NK-92 treated with Interleukin-12 subunit alpha and Interleukin-12 subunit beta, amount 100 ng/mL, for 24 hours (cell line): ENCODE results near the gene PAX5.
A peak's percentile ranks its signal among the peaks of the same experiment; 100 is the strongest.
"Not testable (repeated sequence)": the region's sequence is repeated elsewhere in the genome, so short reads cannot be mapped to it uniquely, and the experiment has no call there.

Source experiments
- DNase-seq: peaks from one replicate; lab custom pipeline; 2025; lab: John Stamatoyannopoulos, UW

PAX5 gene

DNA sequence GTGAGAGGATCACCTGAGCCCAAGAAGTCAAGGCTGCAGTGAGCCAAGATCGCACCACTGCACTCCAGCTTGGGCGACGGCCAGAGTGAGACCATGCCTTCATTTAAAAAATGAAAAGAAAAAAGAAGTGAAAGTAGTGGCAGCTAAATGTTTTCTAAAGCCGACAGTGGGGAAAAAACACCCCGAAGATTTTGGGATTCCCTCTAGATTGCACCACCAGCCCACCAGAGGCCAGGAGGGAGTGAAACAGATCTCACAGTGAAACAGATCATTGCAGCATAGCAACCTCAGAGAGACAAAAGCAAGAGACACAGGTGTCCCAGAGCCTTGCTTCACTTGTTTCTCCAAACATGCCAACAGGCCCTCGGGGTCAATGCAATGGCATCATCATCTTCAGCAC, 156.8 kb downstream of the PAX5 start:
- DNase-seq = no peak

DNA sequence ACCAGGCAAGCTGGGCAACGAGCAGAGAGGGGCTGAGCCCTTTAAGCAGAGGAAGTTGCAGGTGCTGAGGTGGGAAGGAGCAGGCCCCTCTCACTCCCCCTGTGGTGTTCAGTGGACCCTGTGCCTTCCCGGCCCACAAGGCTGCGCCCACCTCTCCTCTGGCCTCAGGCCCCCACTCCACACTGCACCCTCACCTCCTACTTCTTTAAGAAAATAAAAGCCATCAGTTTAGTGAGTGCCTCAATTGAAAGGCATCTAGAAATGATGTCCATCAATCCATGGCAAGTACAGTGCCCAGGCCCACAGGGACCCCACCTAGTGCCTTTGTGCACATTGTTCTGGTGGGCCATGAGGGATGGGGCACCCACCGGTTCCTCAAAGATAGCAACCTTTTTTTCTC, 158.0 kb downstream of the PAX5 start:
- DNase-seq = no peak

DNA sequence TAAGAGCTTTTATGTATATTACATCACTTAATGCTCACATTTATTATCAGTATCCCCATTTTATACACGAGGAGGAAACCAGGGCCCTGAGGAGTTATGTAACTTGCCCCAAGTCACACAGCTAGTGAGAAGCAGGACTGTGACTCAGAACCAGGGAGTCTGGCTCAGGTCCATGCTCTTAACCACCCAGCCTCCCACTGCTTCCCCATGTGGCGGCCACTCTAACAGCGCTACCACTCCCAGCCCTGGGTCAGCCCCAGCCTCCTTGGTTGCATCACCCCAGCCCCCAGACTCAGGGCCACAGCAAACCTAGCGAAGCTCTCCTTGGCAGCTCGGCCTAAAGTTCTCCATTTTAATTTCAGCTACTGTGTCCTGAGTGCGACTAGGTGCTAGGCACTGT, 159.1 kb downstream of the PAX5 start:
- no peak for DNase-seq

DNA sequence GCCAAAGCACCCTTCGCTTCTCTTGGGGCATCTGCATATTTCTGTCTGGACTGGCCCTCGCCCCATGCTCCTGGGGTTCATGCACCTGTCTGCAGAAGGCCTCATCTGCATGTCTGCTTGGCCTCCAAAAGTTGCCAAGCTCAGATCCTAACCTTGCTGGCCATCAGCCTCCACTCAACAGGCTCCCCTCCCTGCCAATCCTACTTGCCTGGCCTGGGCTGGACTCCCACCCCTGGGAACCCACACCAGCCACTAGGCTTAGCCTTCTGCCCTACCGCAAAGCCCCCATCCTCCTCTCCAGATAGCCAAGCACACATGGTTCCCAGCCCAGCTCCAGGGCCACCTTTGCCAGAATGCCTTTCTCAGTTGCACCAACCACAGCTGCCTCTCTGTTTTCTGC, 159.8 kb downstream of the PAX5 start:
- no peak for DNase-seq

DNA sequence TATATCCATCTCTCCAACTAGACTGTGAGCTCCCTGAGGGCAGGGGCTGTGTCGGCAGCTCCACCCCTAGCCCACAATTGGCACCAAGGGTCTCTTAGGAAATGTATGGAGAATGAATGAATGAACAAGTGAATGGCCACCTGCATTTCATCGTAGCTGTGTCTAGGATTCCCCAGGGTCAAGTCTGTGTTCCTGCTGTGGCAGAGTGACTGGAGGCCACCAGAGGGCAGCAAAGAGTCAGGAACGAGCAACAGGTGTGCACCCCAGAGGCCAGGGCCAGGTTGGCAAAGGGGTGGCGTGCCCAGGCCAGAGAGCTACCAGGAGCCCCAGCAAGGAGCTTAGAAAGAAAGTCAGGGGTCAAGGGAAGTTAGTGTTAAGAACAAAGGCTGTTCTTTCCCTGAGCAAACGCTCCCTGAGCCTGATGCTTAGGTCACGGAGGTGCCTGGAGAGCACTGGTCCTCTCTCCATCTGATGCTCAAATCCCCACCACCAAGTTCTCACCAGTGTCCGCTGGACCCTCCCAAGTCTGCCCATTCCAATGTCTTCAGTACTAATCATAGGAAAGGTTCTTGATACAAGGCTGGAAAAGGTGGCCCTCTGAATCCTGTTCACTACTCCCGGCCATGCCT, 160.7 kb downstream of the PAX5 start:
- DNase-seq = peak; percentile 36

DNA sequence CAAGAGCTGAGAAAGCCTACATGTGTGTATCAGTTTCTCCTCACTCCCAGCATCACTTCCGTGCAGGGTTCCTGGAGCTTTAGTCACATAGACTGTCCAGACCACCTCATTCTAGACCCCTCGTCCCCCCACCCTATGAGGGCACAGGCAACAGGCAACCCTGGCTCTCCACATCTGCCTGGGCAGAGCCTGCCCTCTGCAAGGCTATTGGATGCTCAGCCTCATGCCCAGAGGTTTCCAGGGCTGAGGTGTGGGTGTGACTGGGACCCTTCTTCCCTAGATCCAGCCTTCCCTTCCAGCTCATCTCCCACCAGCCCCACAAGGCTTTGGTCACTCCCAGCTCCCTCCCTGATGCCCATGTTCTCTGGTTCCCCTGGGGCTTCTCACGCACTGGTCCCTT, 161.4 kb downstream of the PAX5 start:
- DNase-seq = no peak

DNA sequence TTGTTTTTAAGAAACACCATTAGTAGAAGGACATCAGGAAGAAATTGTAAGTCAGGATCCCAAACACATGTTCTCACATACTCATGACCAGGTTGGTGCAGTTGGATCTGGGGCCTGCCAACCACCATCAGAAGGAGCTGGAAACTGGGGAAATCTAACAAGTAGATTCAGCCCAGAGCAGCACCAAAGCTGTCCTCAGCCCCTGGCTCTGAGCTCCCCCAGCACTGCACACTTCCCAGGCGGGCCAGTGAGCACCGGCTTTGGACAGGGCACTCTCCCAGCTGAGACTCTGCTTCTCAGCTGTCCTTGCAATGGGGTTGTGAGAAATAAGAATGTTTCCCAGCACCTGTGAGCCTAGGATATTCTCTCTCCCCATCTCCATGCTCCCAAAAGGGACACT, 162.5 kb downstream of the PAX5 start:
- DNase-seq = no peak

DNA sequence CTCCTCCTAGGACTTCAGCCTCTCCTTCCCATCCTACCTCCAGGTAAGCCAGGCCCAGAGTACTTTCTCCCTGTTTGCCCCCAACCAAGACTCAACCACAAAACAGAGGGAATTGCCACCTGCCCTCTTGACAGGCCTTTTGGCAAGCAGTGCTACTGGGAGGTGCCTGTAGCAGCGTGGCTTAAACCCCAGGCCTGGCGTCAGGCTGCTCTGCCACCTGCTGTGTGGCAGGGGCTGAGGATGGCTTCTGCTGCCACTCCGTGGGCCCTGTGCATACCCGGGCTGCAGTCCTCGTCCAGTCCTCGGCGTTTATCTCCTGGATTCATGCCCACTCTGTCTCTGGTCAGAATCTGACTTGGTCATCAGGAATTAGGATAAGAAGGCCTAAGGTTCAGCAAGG, 163.1 kb downstream of the PAX5 start:
- DNase-seq = no peak

DNA sequence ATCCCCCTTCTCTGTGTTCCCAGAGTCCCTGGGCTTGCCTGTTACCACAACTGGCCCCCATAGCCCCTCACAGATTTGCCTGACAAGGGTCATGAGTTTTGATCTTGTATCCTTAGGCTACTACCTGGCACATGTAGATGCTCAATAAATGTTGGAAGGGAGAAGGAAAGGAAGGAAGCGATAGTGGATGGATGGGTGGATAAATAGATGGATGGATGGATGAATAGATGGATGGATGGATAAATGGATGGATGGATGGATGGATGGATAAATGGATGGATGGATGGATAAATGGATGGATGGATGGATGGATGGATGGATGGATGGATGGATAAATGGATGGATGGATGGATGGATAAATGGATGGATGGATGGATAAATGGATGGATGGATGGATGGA, 164.5 kb downstream of the PAX5 start:
- not testable (repeated sequence) for DNase-seq

DNA sequence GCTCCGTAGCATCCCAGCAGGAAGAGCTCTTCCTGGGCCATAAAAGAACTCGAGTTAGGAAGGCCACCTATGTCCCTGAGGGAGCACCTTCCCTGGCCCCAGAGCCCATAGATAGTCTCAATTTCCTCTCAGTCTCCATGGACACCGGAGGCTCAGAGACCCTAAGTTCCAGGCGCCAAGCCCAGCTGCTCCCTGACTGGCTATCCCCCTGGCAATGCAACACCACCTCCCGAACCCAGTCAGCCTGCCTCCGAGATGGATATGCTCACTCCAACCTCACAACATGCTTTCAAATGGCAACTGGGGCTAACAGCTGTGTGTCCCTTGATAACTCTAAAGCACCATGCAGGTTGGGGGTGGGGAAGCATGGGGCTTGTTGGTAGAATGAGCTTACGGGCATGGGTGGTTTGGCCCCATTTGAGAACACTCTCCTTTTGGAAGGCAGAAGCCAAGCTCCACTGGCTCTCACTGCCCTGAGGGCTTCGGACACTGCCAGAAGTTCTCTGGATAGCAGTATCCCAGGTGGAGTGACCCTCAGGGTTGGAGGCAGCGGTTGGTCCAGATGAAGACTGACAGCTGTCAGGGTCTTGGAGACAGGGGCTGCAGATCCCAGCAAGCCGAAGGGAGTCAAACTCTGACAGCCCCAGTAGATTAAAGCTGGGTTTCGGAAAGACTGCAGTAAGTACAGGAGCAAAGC, 165.3 kb downstream of the PAX5 start:
- no peak for DNase-seq

DNA sequence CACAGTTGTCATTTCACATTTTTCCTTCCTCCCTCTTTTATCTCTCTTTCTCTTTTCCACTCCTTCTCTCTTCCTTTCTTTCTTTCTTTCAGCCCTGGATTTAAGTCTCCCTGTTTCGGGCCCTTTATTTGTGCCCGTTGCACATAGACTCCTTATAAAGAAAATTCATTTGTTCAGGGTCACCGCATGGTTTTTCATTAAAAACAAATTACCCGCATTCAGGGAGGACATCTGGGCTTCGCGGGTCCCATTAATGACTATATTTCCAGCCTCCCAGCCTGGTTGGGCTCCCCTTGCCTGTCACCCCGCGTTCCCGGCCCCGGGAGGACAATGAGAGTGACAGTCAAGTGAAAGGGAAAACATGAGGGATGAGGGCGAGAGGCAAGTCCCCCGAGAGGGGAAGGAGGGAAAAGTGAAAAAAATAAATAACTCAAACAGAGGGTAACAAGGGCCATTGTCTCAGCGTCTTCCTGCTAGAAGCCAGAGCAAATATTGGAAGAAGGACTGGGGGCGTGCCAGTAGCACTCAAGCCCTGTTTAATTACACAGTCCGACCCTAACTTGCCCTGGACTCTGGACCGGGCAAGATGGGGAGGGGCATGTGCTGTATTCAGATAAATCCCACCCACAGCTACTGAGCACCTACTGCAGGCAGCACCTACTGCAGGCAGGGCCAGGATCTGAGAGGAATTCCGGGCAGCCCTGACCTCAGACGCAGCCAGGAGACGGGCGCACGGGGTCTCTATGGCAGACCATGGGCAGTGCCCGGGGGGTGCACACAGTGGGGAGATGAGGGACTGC, 166.2 kb downstream of the PAX5 start:
- no peak for DNase-seq

DNA sequence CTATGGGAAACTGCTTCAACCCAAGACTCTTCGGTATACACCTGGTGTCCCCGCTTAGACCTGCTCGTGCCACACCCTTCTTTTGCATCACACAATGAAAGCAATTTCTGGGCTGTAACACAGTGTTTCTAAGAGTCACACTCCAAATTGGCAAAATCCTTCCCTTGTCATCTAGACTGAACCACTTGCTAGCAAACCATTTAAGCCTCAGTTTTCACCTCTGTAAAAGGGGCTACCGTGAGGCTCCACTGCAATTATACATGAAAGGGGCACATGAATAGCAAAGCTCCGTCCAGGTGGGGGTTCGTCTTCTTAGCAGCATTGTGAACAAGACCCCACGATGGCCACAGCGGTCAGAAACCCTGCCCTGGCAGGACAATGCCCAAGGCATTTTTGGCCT, 166.8 kb downstream of the PAX5 start:
- DNase-seq = no peak

DNA sequence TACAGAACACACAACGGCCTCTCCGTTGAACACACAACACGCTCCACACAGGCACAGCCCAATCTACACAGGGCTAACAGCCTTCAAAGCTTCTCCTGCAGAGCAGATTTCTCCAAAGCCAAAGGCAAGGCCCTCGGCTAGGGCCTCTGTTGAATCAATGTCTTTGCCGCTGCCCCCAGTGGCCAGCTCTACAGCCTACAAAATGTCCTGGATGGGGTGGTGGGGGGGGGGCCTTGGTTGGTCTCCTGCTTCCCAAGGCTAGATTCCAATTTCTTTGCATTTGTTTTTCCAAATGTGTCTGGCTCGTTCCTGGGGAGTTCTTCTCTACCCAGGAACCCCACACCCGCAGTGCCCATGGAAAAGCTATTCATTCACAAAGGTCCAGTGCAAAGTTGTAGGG, 167.2 kb downstream of the PAX5 start:
- DNase-seq = no peak

DNA sequence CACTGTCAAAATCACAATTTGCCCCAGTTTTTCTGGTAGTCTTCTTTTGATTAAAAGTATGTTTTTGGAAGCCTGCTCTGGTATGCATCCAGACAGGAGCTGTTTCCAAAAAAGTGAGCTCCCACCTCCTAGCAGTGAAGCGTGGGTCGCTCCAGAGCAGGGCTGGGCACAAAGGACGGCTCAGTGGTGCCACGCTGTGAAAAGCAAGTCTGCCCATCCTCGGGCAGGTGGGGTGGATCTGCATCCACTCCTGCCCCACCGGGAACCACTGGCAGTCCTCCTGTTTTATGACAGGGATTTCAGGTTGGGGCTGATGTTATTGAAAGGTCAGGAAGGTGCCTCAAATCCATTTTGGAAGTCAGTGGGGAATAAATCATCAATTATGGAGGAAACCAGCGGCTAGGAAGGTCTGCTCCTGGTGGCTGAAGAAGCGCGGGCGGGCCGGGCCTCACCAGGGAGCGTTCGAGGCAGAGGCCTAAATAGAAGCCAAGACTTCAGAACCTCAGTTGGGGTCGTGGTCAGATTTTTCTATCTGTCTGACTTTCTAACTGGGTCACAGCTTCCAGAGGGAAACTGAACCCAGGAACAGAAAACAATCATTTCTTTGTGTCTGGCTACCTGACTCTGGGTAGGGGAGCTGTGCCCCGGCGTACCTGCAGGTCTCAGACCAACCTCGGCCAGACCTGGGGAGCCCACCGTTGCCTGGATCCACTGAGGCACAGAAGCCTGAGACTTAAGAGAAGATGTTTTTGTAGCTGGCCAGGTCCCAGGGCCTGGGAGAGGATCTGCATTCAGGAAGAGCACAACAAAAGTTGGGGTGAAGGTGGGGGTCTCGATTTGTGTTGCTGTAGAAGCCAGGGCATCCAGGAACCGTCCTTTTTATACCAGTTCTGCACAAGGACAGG, 168.1 kb downstream of the PAX5 start:
- no peak for DNase-seq

DNA sequence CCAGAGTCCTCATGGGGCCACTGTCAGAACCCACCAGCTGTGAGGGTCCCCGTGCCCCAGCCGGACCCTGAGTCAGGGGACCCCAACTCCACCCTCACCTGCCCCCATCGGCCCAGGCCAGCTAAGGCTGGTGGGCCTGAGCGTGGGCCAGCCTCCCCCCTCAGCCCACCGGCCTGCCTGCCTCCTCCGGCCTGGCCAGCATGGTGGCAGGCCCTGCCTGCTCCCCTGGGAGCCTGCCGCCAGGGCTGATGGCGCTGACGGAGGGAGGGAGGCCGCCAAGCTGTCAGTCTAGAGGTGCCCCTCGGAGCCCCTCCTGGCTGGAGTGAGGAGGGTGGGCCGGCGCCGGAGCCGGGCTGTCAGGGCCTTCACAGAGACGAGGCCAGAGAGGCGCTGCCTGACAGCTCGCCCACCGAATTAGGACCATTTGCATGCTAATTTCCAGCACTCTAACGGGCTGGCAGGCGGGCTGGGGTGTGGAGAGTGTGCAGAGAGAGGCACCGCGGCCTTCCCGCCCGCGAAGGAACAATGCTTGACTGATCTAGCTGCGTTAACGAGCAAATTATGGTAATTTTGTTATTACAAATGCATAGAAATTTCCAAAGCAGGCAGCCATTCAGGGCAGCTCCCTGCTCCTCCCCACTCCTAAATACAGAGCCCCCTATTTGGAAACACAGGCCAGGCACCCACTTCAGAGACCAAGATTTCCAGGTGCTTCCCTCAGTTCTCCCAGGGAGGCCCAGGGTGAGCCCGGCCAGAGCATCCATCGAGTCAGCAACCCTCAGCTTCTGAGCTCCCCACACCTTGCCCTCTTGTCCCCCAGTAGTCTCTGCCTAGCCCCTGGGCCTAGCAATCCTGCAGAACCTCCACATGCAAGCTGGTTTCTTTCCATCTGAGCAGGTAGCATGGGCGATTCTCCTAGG, 169.3 kb downstream of the PAX5 start:
- DNase-seq = no peak

DNA sequence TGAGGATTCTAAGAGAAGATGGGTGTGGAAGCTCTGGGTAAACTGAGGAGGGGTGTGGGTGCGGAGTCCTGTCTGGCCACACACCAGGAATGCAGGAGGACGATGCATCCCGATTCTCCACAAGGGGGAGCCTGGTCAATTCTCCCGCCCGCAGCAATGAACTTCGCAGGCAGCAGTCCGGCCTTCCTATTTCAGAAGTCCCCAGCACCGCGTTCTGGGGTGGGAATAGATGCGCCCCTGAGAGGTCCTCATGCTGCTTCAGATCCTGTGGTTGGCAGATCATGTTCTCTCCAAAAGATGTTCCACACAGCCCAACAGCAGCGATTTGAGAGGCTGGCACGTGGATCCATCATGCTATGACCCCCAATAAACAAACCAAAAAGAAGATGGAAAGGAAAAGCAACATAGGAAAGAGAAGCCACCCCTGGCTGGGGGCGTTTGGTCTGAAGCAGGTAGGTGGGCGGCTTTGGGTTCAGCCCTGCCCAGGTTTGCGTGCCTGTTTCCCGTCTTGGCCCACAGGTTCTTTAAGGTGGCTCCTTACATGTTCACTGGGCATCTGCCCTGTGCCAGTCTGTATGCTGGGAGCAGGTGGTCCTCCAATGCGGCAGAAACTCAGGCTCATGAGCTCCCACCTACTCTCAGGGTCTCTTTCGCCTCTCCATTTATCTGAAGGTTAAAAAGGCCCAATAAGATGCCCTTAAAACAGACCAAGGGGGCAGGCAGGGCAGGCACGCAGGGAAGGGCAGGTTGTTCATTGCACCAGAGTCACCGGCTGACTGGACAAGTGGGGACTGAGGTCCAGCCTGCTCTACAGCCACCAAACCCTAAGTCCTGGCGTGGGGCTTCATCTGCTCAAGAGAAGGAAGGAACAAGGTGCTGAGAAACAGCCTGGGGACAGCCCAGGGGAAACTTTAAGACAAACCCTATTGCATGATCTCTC, 171.6 kb downstream of the PAX5 start:
- DNase-seq = no peak

DNA sequence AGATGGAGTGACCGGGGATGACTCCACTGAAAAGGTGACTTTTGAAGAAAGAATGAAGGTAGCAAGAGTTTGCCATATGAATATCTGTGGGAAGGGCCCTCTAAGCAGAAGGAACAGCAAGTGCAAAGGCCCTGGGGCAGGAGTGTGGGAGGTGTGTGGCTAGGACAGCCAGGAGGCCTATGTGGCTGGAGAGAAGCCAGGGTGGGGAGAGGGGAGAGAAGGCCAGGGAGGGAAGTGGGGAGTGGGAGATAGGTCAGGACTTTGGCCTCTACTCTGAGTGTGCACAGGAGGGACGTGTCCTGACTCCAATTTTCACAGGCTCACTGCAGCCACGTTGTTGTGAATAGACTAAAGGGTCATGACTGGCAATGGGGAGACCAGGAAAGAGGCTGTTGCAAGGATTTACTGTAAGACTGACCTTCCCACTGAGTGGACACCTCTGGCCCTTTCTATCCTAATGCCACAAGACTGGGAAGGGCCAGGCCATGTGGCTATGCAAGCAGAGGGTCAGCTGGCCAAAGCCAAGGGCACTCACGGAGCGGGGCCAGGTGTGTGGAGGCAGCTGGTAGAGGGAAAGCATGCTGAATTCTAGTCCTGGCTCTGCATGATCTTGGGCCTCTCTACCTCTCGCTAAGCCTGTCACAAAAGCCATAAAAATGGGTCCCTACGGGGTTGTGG, 172.4 kb downstream of the PAX5 start:
- no peak for DNase-seq

DNA sequence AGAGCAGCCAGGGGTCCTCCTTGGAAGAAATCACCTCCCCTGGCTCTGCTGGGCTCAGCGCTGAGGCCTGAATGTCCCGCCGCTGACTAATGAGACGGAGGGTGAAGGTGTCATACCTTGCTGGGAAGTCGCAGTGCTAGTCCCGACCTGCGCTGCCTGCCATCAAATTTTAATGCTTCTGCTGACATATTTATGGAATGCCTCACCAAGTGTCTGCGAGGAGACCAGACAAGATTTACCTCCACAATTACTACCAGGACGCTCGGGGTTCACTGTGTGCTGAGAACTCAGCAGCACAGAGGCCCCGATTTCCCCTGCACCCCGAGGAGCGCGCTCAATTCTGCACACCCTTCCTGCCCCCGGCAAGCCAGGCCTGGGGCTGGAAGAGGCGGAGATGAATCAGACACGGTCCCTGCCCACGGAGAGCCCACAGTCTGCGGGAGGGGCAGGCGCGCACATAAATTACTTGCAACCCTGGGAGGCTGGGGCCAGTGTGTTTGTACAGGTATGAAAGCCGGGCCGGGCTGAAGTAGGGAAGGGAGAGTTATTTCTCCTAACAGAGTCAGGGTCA, 175.2 kb downstream of the PAX5 start:
- no peak for DNase-seq
